HG02571 (cell line): ENCODE measurements around the gene RGMB.

Source experiments
- ATAC-seq: cut with Tn5 transposase; IDR thresholded peaks from one replicate; pipeline ENCODE4 v1.9.1; 2021; ENCODE audit warnings: mild to moderate bottlenecking, moderate library complexity; ENCODE audit not compliant: unreplicated experiment

RGMB gene

DNA sequence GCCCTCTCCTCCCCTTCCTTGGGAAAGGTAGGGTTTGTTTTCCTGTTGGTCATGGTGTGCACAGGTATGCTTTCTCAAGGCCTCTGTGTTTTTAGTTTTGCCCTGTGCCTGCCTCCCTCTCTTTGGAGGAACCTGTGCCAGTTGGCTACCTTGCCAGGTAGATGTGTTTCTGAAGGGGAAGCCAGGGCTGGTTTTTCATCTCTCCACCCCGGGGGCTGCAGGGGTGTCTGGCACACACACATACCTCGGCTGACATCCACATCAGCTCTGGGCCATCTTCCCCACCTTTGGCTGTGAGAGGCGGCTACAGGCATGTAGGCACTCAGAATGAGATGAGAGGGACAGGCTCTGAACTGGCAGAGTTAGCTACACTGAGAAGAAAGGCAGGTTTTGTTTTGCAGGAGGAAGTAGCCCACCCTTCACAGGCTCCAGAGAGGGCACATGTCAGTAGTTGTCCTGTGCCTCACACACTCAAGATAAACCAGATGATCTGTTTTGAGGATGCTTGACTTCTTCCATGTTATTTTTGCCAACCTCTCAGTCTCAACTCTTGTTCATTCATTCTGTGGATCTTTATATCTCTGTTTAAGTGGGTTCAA is 9.7 kb downstream of the RGMB start:
- no peak for ATAC-seq

DNA sequence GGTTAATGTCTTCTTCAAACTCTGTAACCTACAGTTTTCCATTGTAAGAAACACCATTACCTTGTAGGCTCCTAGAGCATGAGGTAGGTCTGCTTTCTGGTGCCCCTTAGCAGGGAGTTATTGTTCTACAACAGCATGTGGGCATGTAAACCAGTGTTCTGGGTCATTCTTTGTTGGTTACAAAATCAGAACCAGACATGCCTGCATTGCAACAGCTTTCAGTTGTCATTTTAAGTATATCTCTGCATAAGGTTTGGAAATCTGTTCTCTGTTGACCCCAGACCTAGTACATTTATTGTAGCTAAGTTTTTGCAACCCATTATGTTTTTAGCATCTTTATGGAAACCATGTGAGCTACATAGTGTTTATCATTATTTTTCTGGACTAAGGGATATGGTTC is 10.9 kb downstream of the RGMB start:
- ATAC-seq: no peak

DNA sequence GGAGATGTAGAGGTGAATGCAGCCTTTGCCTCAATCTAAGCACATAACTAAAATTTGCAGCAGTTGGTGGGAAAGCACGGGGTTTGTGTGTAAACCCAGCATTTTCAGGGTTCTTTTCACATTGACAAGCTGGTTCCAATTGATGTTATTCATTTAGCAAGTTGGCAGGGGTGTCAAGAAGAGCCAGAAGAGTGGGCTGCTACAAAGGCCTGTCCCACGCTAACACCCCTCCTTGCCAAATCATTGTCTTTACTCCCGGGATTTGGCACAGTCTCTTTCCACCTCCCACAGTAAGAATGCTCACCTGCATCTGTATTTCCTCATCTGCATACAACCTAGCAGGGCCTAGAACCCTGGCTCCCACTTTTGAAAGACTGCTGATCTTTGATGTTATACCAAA is 11.8 kb downstream of the RGMB start:
- ATAC-seq: no peak

DNA sequence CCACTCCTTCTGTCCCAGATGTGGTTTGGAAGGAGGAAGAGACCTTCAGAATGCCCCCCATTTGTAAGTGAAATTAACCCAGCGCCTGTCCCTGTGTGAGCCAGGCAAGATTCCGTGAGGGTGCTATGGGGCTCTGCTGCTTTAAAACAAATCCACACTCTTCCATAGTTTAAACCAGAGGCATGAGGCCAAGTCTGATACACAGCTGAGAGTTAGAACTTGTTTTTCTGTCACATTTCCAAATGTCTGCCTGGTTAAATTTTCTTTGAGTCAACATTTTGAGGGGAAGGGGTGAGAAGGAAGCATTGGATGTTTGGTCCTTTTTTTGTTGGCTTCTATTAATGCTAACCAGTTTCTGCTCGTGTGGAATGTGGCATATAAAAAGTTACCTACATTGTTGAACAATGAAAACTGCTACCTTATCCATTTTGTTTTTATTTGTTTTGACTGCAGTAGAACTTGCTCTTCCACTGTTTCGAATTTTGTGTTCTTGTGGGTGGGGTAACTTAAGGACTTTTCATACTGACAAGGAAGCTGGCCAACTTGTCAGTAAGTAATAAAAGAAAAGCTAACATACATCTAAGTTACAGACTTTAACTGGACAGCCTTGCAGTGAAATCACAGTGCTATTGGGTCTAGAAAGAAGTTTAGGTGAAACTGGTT is 12.9 kb downstream of the RGMB start:
- ATAC-seq: no peak

DNA sequence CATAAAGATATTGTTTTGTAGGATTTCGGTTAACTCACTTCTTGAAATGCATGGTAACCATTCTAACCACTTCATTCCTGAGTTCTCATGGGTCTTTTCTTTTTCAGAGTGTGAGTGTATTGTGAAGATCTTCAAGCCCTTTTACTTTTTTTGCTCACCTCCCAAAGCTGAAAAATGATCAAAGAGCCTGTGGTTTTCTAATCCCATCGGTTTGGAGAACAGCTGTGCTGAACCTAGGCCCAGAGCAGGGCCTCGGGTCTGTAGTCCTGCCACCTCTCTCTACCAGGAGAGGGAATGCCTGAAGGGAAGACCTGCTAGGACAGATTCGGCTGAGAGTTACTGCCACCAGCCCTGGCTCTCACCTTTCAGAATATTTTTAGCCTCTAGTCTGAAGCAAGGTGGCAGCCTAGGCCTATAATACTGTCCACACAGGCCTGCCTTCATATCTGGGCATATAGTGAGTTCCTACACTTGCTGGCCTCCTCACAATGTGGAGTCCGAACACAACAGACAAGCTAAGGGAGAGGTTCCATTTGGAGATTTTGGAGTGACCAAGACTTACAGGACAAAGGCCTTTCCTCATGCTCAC is 13.8 kb downstream of the RGMB start:
- ATAC-seq: no peak

DNA sequence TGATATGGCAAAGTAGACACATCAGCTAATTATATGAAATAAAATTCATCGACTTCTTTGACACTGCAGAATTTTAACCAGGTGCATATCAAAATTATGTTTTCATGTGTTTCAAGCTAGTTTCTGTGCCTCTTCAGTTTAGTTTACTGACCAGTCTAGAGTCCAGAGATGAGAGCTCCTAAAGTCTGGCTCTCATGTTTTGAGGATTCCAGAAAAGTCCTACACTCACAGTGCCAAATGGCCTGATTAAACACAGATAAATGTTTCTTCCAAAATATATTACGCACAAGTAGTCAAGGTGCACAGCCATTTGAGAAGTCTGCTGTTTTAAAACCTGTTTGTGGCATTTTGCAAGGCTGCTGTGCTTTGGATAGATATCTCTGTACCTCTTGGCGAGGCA is 15.6 kb downstream of the RGMB start:
- no peak for ATAC-seq

DNA sequence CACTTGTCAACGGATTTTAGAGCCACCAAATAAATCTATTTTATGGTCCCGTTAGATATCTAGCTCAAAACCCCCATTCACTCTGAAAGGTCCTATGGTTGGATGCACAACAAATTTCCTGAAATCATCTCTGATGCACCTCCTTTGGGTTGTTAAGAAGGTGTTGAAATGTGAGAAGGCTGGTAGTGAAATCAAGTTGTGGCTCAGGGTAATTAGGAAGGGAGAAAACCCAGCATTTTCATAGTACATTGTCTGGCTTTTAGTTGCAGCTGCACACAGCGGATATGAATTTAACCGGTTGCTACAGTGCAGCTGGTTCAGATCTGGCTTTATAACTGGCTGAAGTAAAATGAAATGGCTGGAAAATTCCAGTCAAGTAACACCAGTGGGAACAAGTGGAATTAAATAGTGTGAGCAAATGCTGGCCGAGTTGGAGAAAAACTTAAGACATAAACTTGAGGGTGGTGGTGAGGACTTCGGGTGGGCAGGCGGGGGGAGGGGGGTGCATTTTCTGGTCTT is 17.6 kb downstream of the RGMB start:
- no peak for ATAC-seq

DNA sequence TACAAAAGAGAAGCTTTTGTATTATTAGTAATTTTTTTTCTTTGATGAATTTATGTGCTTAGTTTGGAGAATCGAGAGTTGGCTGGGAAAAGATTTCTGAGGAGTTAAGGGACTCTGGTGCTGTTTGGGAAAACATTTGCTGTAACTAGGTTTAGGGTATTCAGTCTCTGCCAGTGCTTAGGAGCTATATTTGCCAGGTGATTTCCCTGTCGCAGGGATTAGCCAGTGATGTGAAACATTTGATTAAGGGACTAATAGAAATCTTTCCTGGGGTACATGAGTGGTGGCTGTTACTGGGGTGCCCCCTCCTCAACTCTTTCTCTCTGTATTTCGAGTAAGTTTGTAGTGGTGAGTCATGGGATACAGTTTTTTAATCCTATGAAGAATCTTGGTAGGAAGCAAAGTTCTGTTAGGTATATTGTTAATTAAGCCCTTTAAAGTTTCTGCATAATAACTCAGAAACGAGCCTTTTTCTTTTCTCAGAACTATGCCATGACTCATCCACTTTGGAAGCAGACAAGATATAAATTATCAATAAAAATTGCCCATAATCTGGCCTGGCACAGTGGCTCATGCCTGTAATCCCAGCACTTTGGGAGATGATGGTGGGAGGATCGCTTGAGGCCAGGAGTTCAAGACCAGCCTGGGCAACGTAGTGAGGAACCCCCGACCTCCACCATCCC is 18.6 kb downstream of the RGMB start:
- no peak for ATAC-seq

DNA sequence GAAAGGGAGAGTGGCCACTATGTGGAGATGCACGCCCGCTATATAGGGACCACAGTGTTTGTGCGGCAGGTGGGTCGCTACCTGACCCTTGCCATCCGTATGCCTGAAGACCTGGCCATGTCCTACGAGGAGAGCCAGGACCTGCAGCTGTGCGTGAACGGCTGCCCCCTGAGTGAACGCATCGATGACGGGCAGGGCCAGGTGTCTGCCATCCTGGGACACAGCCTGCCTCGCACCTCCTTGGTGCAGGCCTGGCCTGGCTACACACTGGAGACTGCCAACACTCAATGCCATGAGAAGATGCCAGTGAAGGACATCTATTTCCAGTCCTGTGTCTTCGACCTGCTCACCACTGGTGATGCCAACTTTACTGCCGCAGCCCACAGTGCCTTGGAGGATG is 19.8 kb downstream of the RGMB start:
- no peak for ATAC-seq

DNA sequence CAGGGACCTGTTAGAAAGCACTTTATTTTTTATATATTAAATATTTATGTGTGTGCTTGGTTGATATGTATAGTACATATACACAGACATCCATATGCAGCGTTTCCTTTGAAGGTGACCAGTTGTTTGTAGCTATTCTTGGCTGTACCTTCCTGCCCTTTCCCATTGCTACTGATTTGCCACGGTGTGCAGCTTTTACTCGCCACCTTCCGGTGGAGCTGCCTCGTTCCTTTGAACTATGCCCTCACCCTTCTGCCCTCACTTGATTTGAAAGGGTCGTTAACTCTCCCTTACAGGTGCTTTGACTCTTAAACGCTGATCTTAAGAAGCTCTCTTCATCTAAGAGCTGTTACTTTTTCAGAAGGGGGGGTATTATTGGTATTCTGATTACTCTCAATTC is 20.5 kb downstream of the RGMB start:
- ATAC-seq: no peak

DNA sequence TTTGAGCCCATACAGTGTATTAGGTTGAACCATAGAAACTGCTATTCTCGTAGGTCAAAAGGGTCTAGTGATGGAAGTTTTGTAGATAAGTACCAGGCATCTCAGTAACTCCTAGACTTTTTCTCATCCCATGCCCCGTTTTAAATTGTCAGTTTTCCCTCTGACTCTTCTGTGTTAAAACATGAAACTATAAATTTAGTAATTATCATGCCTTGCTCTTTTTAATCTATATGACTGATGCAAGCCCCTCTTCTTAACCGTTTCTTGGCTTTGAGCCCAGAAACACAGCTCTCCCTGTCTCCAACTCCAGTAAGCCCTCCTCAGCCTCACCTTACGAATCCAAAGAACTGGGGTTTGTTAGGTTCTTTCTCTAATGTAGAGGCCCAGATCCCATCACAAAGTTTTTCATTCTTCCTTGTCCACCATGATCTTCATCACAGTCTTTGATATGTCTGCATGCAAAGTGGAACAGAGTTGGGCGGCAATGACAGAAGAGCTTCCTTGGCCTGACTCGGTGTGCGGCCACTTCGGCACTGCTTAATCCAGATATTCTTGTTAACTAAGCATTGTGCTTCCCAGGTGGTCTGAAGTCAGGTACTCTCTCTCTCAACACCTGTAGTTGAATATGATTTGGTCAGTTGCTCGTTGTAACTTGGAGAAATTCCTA is 21.1 kb downstream of the RGMB start:
- no peak for ATAC-seq

DNA sequence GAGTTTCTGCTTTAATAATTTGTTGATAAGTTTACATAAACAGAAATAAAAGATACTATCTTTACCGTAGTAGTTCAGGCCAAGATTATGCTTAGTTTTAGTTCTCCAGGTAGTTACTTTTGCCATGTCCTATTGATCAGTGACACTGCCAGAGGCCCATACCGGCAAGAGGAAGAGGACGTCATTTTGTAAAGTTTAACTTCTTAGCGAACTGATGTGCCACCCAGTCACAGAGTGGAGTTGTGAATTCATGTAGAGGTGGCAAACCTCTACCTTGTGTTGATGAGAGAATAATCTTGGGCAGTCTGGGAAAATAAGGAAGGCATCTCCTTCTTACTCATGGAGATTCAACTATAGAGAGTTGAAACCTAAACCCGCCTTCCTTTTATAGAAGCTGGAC is 21.8 kb downstream of the RGMB start:
- ATAC-seq: no peak

DNA sequence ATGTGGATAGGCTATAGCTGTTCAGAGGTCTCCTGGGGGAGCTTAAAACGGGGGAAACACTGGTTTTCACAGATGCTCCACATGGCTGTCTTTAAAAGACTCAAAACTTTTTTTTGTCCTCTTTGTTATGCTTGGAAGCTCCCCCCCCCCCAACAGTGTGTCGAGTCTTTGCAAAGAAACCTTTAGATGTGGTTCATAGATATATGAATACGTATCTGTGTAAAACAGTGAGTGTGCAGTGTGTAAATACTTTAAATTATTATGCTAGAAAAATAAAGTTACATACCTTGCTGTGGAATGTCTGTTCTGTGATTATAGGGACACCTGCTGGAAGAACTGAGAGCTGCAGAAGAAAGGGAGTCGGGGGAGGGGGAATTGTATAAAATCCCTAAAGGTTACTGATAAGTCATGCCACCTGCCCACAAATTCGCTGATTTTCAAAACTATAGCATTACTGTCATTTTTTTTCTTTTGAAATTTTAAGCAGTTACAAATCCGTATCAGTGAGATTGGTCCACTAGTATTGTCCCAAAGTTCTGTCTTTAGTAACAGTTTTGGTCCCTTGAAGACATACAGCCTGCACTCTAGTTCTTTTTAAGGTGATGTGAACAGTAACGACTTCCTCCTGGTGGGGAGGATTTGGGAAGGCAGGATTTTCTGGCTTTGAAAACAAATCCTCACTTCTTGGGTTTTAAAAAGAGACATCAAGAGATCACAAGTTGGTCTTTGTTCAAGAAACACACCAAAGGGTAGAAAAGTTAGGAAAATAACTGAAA is 22.9 kb downstream of the RGMB start:
- peak; percentile 85 for ATAC-seq

DNA sequence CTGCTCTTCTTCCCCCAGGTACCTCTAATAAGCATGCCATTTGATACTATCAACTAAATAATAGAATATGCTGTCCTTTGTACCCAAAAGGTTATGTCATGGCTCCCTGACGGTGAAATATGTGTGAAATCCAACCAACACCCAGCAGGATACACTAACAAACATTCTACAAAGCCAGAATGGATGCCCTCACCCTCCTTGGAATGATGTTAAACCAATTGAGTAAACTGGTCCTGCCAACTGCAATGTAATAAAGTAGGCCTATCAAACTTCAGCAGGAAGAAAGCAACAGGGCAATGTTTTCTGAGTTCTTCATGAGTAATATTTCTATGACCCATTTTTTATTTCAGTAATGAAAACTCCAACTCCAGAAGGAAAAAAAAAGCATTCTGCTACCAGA is 24.9 kb downstream of the RGMB start:
- no peak for ATAC-seq

DNA sequence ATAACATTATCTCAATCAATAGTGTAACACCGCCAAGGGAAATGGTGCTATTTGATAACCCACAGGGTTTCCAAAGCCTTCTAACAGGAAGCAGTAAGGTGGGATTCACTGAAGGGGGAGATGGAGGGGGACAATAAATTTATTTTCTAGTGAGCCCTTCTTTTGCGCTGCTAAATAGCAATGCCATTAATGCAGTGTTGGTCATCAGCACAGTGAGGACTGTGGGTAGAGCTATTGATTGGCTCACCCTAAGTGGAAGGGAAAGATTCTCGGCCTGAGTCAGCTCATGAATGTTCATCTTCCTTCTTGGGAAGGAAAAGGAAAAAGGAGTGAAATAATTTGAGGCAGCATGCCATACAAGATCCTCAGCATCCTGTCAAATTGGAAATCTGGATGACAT is 25.4 kb downstream of the RGMB start:
- ATAC-seq: no peak

DNA sequence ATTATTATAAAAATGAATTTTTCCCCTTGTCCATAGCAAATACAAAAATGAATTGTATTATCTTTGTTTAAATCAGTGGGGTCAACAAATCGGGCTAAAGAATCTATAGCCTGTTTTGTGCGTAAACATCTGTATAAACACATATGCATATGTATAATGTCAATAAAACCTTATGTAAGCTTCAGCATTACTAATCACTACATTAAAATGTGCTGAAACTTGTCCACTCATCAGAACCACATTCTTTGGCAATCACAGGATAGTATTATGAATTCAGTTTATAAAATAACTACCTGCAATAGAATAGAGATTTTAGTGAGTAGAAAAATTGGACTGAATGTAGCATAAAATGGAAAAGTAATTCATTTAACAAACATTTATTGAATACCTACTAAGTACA is 30.6 kb downstream of the RGMB start:
- ATAC-seq: no peak

DNA sequence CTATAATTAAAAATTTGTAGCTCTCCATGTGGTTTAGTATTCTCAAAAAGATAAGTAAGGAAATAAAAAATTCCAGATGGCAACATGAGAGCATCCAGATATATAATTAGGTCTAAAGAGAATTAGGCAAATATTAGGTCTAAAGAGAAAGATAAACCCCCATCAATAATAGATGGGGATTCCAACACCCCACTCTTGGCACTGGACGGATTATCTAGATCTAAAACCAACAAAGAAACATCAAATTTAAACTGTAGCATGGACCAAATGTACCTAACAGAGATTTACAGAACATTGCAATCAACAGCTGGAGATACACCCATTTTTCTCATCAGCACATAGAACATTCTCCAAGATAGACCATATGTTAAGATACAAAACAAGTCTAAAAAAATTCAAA is 31.6 kb downstream of the RGMB start:
- ATAC-seq: no peak

DNA sequence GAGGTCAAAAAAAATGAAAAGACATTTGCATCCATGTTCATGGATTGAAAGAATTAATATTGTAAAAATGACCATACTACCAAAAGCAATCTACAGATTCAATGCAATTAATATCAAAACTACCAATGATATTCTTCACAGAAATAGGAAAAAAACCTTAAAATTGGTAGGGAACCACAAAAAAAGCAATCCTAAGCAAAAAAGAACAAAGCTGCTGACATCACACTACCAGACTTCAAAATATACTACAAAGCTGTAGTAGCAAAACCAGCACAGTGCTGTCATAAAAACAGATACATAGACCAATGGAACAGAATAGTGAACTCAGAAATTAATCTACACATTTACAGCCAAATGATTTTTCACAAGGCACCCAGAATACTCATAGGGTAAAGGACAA is 34.3 kb downstream of the RGMB start:
- no peak for ATAC-seq

DNA sequence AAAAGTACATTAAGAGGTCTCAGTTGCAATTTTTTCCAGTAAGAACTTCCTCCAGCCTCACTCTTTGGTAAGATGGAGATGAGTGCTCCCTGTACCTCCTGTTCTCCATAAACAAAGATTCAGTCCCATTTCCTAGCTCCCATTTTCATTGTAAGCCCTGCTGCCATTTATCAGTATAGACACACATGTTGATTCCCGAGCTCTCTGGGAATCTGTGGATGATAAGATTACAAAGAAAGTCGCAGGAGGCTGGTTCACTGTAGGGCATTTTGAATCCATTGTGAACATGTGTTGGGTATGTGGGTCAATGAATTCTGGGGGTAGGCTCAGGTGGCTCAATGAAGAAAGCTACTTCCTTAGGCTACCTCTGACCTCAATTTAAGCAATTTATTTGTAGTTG is 36.7 kb downstream of the RGMB start:
- ATAC-seq: no peak

DNA sequence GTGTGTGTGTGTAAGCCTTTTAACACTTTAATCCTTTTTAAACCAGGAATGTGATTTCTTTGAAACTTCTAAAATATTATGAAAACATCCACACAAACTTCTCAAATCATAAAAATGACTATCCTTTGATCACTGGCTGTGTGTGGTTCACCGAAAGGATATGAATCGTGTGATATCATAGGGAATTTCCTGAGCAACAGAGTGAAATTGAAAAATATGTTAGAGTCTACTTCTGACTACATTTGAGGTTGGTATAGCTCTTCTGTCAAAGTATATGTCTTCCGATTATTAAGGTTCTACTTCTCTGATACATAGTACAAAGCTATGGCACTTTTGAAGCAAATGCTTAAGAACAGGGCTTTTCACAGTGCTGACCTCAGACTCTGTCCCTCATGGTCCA is 40.3 kb downstream of the RGMB start:
- no peak for ATAC-seq
